Keratinocyte (primary cell): ENCODE measurements around the gene NKIRAS1.
"Not testable (repeated sequence)": the region's sequence is repeated elsewhere in the genome, so short reads cannot be mapped to it uniquely, and the experiment has no call there.

Source experiments
- CTCF ChIP-seq, 3 experiments: IDR thresholded peaks in 1 of 3; conservative IDR thresholded peaks in 1 of 3; optimal IDR thresholded peaks in 1 of 3; 2 replicates in 2 of 3; 3 replicates in 1 of 3; pipeline versions ENCODE3 to v1.5.1; 2011; ENCODE audit warnings: low read length in 3 of 3, mild to moderate bottlenecking in 3 of 3, moderate library complexity in 2 of 3, control low read depth in 1 of 3, inconsistent platforms in 1 of 3; ENCODE audit not compliant: insufficient read depth in 2 of 3; ENCODE audit errors: extremely low read depth in 1 of 3
- EZH2 ChIP-seq: IDR thresholded peaks from one replicate; pipeline ENCODE4 v1.6.1; 2012; ENCODE audit warnings: inconsistent platforms, mild to moderate bottlenecking, low read length, moderate library complexity

- not testable (repeated sequence) for TF ChIP-seq CTCF (optimal IDR thresholded peaks at IDR 0.05 in 1 of 3, IDR thresholded peaks at IDR 0.05 in 1 of 3, conservative IDR thresholded peaks at IDR 0.05 in 1 of 3; ENCODE audit: extremely low read depth in 1 of 3, insufficient read depth in 2 of 3, low read length in 3 of 3); EZH2
Observed at GRCh38 chr3:23912335-23912734, 4.5 kb downstream of the NKIRAS1 start.
